ENCODE results near the gene KIAA0408. TPM values are rescaled to one million over a fixed set of nuclear protein-coding genes. Genes with fewer than 3 reads are reported as not detected.

KIAA0408 gene
- total and polyA plus RNA-seq, 2 donors from 2014 or later = 0.47 to 2.7 TPM

DNA sequence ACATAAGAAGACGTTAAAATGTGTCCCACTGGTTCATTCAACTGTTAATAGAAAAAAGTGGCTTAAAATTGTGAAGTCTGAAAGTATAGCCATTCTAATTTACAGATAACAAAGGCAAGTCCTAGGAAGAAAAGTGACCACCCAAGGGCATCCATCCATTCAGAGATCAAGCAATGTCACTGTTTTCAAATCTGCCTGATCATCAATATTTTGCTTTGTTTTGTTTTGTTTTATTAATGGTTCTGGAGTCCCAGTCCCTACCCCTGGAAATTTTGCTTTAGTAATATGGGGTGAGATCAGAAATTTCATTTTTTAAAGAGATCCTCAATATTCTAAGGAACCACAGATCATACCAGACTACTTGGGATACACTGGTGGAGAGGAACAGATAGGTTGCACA lies 17.3 kb downstream of the KIAA0408 start:
- H3K27me3 ChIP-seq (ENCODE audit: control insufficient read depth, insufficient read depth, low read length) = no peaks in the 10 kb centered on the region
- no peak overlapping the region for H3K27ac ChIP-seq (ENCODE audit: low read depth in 2 of 2, low read length in 2 of 2)
- no peaks in the 10 kb centered on the region for H3K36me3 ChIP-seq (ENCODE audit: control insufficient read depth in 2 of 3, insufficient read depth in 3 of 3, low read length in 3 of 3)
- H3K4me3 ChIP-seq (ENCODE audit: low read length in 3 of 3) = no peak overlapping the region
- H3K9ac ChIP-seq (ENCODE audit: low read length in 3 of 3) = no peak overlapping the region
- H3K9me3 ChIP-seq (ENCODE audit: control insufficient read depth in 2 of 3, insufficient read depth in 1 of 3, low read length in 3 of 3) = no peaks in the 10 kb centered on the region
- TF ChIP-seq, protein P1, sequence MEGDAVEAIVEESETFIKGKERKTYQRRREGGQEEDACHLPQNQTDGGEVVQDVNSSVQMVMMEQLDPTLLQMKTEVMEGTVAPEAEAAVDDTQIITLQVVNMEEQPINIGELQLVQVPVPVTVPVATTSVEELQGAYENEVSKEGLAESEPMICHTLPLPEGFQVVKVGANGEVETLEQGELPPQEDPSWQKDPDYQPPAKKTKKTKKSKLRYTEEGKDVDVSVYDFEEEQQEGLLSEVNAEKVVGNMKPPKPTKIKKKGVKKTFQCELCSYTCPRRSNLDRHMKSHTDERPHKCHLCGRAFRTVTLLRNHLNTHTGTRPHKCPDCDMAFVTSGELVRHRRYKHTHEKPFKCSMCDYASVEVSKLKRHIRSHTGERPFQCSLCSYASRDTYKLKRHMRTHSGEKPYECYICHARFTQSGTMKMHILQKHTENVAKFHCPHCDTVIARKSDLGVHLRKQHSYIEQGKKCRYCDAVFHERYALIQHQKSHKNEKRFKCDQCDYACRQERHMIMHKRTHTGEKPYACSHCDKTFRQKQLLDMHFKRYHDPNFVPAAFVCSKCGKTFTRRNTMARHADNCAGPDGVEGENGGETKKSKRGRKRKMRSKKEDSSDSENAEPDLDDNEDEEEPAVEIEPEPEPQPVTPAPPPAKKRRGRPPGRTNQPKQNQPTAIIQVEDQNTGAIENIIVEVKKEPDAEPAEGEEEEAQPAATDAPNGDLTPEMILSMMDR (IDR thresholded peaks at IDR 0.05; ENCODE audit: borderline replicate concordance, extremely low read depth, insufficient read depth) = no peak
- FAIRE-seq = no peak
- intact Hi-C loops (cut with DNase I) = no loop called here
- no peaks in the 10 kb centered on the region for H3K4me1 ChIP-seq (ENCODE audit: control insufficient read depth in 2 of 3, insufficient read depth in 2 of 3, low read depth in 1 of 3, low read length in 3 of 3)
- DNase-seq = no peak

DNA sequence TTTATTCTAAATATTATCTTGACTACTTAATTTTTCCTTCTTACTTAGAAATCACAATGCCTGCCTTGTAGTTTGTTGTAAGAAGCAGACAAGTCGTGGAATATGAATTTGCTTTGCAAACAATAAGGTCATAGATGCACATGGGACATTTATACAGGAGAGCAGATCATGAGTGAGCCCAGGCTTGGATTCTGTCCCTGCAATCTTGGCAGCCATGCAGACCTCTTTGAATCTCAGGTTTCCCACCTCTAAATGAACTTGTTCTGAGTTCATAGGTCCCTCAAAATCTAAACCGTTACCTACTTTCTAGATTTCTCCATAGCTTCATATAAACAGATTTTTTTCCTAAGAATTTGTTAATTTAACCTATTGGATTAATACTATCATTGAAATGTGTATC lies 19.5 kb downstream of the KIAA0408 start:
- Histone ChIP-seq H3K9ac (ENCODE audit: low read length in 3 of 3) (no peak overlapping the region), H3K27ac (ENCODE audit: low read depth in 2 of 2, low read length in 2 of 2) (no peak overlapping the region), H3K27me3 (ENCODE audit: control insufficient read depth, insufficient read depth, low read length) (no peaks in the 10 kb centered on the region), H3K36me3 (ENCODE audit: control insufficient read depth in 2 of 3, insufficient read depth in 3 of 3, low read length in 3 of 3) (no peaks in the 10 kb centered on the region), H3K4me3 (ENCODE audit: low read length in 3 of 3) (no peak overlapping the region), H3K4me1 (ENCODE audit: control insufficient read depth in 2 of 3, insufficient read depth in 2 of 3, low read depth in 1 of 3, low read length in 3 of 3) (no peaks in the 10 kb centered on the region), H3K9me3 (ENCODE audit: control insufficient read depth in 2 of 3, insufficient read depth in 1 of 3, low read length in 3 of 3) (no peaks in the 10 kb centered on the region)
- intact Hi-C loops (cut with DNase I) = no loop called here
- TF ChIP-seq, protein P1 (IDR thresholded peaks at IDR 0.05; ENCODE audit: borderline replicate concordance, extremely low read depth, insufficient read depth) = no peak
- no peak for FAIRE-seq
- DNase-seq = no peak

DNA sequence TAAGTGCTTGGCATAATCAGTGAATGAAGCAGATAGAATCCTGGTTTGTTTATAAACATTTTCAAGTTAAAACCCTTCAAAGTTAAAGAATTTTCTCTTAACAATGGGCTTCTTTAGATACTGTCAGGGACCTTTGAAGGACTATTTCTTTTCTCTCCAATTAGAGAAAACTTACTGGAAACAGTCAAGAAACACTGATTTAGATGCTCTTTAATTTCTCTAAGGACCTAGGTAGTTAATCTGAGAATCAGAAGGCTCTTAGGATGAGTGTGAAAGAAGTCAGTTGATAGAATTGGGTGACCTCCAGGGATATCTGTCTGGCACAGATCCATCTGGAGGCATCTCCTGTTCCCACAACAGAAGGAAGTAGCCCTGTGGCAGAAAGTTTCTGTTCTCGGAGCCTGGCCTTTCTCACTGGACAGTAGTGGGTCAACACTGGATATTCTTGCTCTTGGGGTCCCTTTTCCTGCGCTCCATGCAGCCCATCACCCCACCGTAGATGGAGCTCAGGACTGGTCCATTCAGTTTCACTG lies 22.5 kb downstream of the KIAA0408 start:
- Histone ChIP-seq H3K36me3 (ENCODE audit: control insufficient read depth in 2 of 3, insufficient read depth in 3 of 3, low read length in 3 of 3) (no peaks in the 10 kb centered on the region), H3K9ac (ENCODE audit: low read length in 3 of 3) (no peak overlapping the region), H3K4me1 (ENCODE audit: control insufficient read depth in 2 of 3, insufficient read depth in 2 of 3, low read depth in 1 of 3, low read length in 3 of 3) (no peaks in the 10 kb centered on the region), H3K27ac (ENCODE audit: low read depth in 2 of 2, low read length in 2 of 2) (no peak overlapping the region), H3K9me3 (ENCODE audit: control insufficient read depth in 2 of 3, insufficient read depth in 1 of 3, low read length in 3 of 3) (no peaks in the 10 kb centered on the region), H3K4me3 (ENCODE audit: low read length in 3 of 3) (no peak overlapping the region), H3K27me3 (ENCODE audit: control insufficient read depth, insufficient read depth, low read length) (no peaks in the 10 kb centered on the region)
- intact Hi-C loops (cut with DNase I) = no loop called here
- DNase-seq (no peak), FAIRE-seq (no peak)
- TF ChIP-seq, protein P1 (IDR thresholded peaks at IDR 0.05; ENCODE audit: borderline replicate concordance, extremely low read depth, insufficient read depth) = no peak

DNA sequence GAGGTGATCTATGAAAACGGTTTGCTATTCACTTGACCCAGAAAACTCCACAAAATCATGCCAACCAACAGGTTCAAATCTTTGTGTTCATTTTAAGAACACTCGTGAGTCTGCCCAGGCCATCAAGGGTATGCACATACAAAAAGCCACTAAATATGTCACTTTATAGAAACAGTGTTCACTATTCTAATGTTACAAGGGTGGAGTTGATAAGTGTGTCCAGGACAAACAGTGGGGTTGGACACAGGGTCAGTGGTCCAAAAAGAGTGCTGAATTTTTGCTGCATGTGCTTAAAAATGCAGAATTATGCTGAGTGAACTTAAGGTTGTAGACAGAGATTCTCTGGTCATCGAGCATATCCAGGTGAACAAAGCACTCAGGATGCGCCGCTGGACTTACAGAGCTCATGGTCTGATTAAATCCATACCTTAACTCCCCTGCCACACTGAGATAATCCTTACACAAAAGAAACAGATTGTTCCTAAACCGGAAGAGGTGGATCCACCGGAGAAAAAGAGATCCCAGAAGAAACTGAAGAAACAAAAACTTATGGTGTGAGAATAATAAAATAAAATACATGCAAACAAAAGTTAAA lies 23.5 kb downstream of the KIAA0408 start:
- FAIRE-seq (no peak), DNase-seq (no peak)
- H3K27me3 ChIP-seq (ENCODE audit: control insufficient read depth, insufficient read depth, low read length) = no peaks in the 10 kb centered on the region
- H3K9me3 ChIP-seq (ENCODE audit: control insufficient read depth in 2 of 3, insufficient read depth in 1 of 3, low read length in 3 of 3) = no peaks in the 10 kb centered on the region
- H3K9ac ChIP-seq (ENCODE audit: low read length in 3 of 3) = no peak overlapping the region
- no peaks in the 10 kb centered on the region for H3K36me3 ChIP-seq (ENCODE audit: control insufficient read depth in 2 of 3, insufficient read depth in 3 of 3, low read length in 3 of 3)
- H3K4me3 ChIP-seq (ENCODE audit: low read length in 3 of 3) = no peak overlapping the region
- H3K4me1 ChIP-seq (ENCODE audit: control insufficient read depth in 2 of 3, insufficient read depth in 2 of 3, low read depth in 1 of 3, low read length in 3 of 3) = no peaks in the 10 kb centered on the region
- H3K27ac ChIP-seq (ENCODE audit: low read depth in 2 of 2, low read length in 2 of 2) = no peak overlapping the region
- TF ChIP-seq, protein P1 (IDR thresholded peaks at IDR 0.05; ENCODE audit: borderline replicate concordance, extremely low read depth, insufficient read depth) = no peak
- intact Hi-C loops (cut with DNase I) = no loop called here

Measured in kidney (tissue), 14 donors.